ENCODE data around the gene NBAS. TPM values are rescaled to one million over a fixed set of nuclear protein-coding genes. Genes with fewer than 3 reads are reported as not detected.

NBAS gene
- total and polyA plus RNA-seq, 2 donors (not counting 1 experiment from before 2014, with no cell fraction given) = 27.0 to 124 TPM

- TF ChIP-seq CTCF (conservative IDR thresholded peaks at IDR 0.05 in 1 of 2, IDR thresholded peaks at IDR 0.05 in 1 of 2; ENCODE audit: low read depth in 1 of 2, low read length in 2 of 2) (no peak), EZH2 (IDR thresholded peaks at IDR 0.05; ENCODE audit: low read length, missing control alignments) (no peak)
Measured at GRCh38 chr2:15354596-15355366, 206.4 kb downstream of the NBAS start.

GRCh38 chr2:15352363-15352762 lies 208.8 kb downstream of the NBAS start:
- Histone ChIP-seq H3K4me1 (ENCODE audit: control insufficient read depth, extremely low read depth, insufficient read depth, low read length) (no peaks in the 10 kb centered on the region), H4K20me1 (ENCODE audit: control insufficient read depth, extremely low read depth, insufficient read depth, low read length) (no peaks in the 10 kb centered on the region), H2AFZ (ENCODE audit: low read length) (no peak overlapping the region), H3K36me3 (ENCODE audit: control insufficient read depth, insufficient read depth, low read length) (peaks cover 2% of the 10 kb centered on the region), H3K4me3 (replicated peaks in 1 of 4; ENCODE audit: control extremely low read depth in 1 of 4, insufficient read depth in 1 of 4, low read depth in 3 of 4, low read length in 4 of 4) (no peak overlapping the region), H3K4me2 (ENCODE audit: extremely low read depth, insufficient read depth, low read length) (no peak overlapping the region), H3K9me3 (ENCODE audit: control insufficient read depth, insufficient read depth, low read depth, low read length) (no peaks in the 10 kb centered on the region), H3K79me2 (ENCODE audit: control insufficient read depth, insufficient read depth, low read length) (no peaks in the 10 kb centered on the region), H3K27ac (ENCODE audit: insufficient read depth, low read length) (no peak overlapping the region), H3K9ac (ENCODE audit: insufficient read depth, low read length) (no peak overlapping the region), H3K27me3 (ENCODE audit: control insufficient read depth, insufficient read depth, low read length) (no peaks in the 10 kb centered on the region)
- TF ChIP-seq CTCF (conservative IDR thresholded peaks at IDR 0.05 in 1 of 2, IDR thresholded peaks at IDR 0.05 in 1 of 2; ENCODE audit: low read depth in 1 of 2, low read length in 2 of 2) = no peak
- TF ChIP-seq EZH2 (IDR thresholded peaks at IDR 0.05; ENCODE audit: low read length, missing control alignments) = no peak
- no peak for DNase-seq (ENCODE audit: low read depth in 2 of 2)

More at GRCh38 chr2:15354596-15355366, 206.4 kb downstream of the NBAS start:
- Histone ChIP-seq H3K4me1 (ENCODE audit: control insufficient read depth, extremely low read depth, insufficient read depth, low read length) (peaks cover 2% of the 10 kb centered on the region), H4K20me1 (ENCODE audit: control insufficient read depth, extremely low read depth, insufficient read depth, low read length) (no peaks in the 10 kb centered on the region), H3K9ac (ENCODE audit: insufficient read depth, low read length) (no peak overlapping the region), H2AFZ (ENCODE audit: low read length) (no peak overlapping the region), H3K27me3 (ENCODE audit: control insufficient read depth, insufficient read depth, low read length) (no peaks in the 10 kb centered on the region), H3K9me3 (ENCODE audit: control insufficient read depth, insufficient read depth, low read depth, low read length) (no peaks in the 10 kb centered on the region), H3K4me3 (replicated peaks in 1 of 4; ENCODE audit: control extremely low read depth in 1 of 4, insufficient read depth in 1 of 4, low read depth in 3 of 4, low read length in 4 of 4) (no peak overlapping the region), H3K36me3 (ENCODE audit: control insufficient read depth, insufficient read depth, low read length) (peaks cover 2% of the 10 kb centered on the region), H3K4me2 (ENCODE audit: extremely low read depth, insufficient read depth, low read length) (no peak overlapping the region), H3K79me2 (ENCODE audit: control insufficient read depth, insufficient read depth, low read length) (no peaks in the 10 kb centered on the region), H3K27ac (ENCODE audit: insufficient read depth, low read length) (no peak overlapping the region)
- DNase-seq (ENCODE audit: low read depth in 2 of 2) = no peak

GRCh38 chr2:15348636-15349035 lies 212.5 kb downstream of the NBAS start:
- H3K4me2 ChIP-seq (ENCODE audit: extremely low read depth, insufficient read depth, low read length) = no peak overlapping the region
- no peaks in the 10 kb centered on the region for H4K20me1 ChIP-seq (ENCODE audit: control insufficient read depth, extremely low read depth, insufficient read depth, low read length)
- no peaks in the 10 kb centered on the region for H3K4me1 ChIP-seq (ENCODE audit: control insufficient read depth, extremely low read depth, insufficient read depth, low read length)
- TF ChIP-seq EZH2 (IDR thresholded peaks at IDR 0.05; ENCODE audit: low read length, missing control alignments) (no peak), CTCF (conservative IDR thresholded peaks at IDR 0.05 in 1 of 2, IDR thresholded peaks at IDR 0.05 in 1 of 2; ENCODE audit: low read depth in 1 of 2, low read length in 2 of 2) (no peak)
- H3K27ac ChIP-seq (ENCODE audit: insufficient read depth, low read length) = no peak overlapping the region
- H3K4me3 ChIP-seq (replicated peaks in 1 of 4; ENCODE audit: control extremely low read depth in 1 of 4, insufficient read depth in 1 of 4, low read depth in 3 of 4, low read length in 4 of 4) = no peak overlapping the region
- no peaks in the 10 kb centered on the region for H3K9me3 ChIP-seq (ENCODE audit: control insufficient read depth, insufficient read depth, low read depth, low read length)
- no peak for DNase-seq (ENCODE audit: low read depth in 2 of 2)
- no peaks in the 10 kb centered on the region for H3K79me2 ChIP-seq (ENCODE audit: control insufficient read depth, insufficient read depth, low read length)
- H2AFZ ChIP-seq (ENCODE audit: low read length) = no peak overlapping the region
- H3K9ac ChIP-seq (ENCODE audit: insufficient read depth, low read length) = no peak overlapping the region
- no peaks in the 10 kb centered on the region for H3K27me3 ChIP-seq (ENCODE audit: control insufficient read depth, insufficient read depth, low read length)
- H3K36me3 ChIP-seq (ENCODE audit: control insufficient read depth, insufficient read depth, low read length) = peaks cover 2% of the 10 kb centered on the region
